Vagina (tissue), 2 donors: Measurements from ENCODE around the gene TROAP.

Source experiments
- POLR2AphosphoS5 ChIP-seq, 2 donors: sonication (generic); formaldehyde crosslinking; IDR thresholded peaks; one replicate each; pipeline ENCODE4 v1.9.0; 2017; ENCODE audit warnings: antibody characterized with exemption in 2 of 2, mild to moderate bottlenecking in 2 of 2, low read depth in 1 of 2; ENCODE audit not compliant: insufficient read depth in 1 of 2
- TF ChIP-seq, protein P1 (sequence below), 3 experiments: fragments of 450-650 bp in 2 of 3; fragments of 200-600 bp in 1 of 3; sonication (generic) in 1 of 3; IDR thresholded peaks; one replicate each; pipeline ENCODE4 v1.5.1; 2017 to 2019; ENCODE audit warnings: antibody characterized with exemption in 3 of 3, mild to moderate bottlenecking in 2 of 3, moderate library complexity in 2 of 3

GRCh38 chr12:49341777-49342065, 18.7 kb downstream of the TROAP start:
- TF ChIP-seq POLR2AphosphoS5 (IDR thresholded peaks at IDR 0.05; ENCODE audit: insufficient read depth in 1 of 2, low read depth in 1 of 2) = no peak
- TF ChIP-seq, protein P1, sequence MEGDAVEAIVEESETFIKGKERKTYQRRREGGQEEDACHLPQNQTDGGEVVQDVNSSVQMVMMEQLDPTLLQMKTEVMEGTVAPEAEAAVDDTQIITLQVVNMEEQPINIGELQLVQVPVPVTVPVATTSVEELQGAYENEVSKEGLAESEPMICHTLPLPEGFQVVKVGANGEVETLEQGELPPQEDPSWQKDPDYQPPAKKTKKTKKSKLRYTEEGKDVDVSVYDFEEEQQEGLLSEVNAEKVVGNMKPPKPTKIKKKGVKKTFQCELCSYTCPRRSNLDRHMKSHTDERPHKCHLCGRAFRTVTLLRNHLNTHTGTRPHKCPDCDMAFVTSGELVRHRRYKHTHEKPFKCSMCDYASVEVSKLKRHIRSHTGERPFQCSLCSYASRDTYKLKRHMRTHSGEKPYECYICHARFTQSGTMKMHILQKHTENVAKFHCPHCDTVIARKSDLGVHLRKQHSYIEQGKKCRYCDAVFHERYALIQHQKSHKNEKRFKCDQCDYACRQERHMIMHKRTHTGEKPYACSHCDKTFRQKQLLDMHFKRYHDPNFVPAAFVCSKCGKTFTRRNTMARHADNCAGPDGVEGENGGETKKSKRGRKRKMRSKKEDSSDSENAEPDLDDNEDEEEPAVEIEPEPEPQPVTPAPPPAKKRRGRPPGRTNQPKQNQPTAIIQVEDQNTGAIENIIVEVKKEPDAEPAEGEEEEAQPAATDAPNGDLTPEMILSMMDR (IDR thresholded peaks at IDR 0.05) = no peak
